HepG2 (cell line): ENCODE data around the gene CCDC6. TPM values are rescaled to one million over a fixed set of nuclear protein-coding genes. Genes with fewer than 3 reads are reported as not detected.

Experiments
- ATAC-seq: fragments of 200-7000 bp; cut with Tn5 transposase; 3 replicates; pipeline ENCODE4 v1.9.1; 2020; ENCODE audit warnings: mild to moderate bottlenecking, moderate library complexity
- BruUV-seq: library from RNA; stranded (reverse); fragments of 400-500 nt; replicated peaks from 2 replicates; lab custom pipeline; 2021; lab: Mats Ljungman, UMichigan
- CTCF ChIA-PET: fragments of 300-600 bp; formaldehyde crosslinking; extraction: SDS; loops from one replicate; lab custom pipeline; 2021; ENCODE audit warnings: low total read pairs, inconsistent platforms, low intra/inter-chr PET ratio; lab: Yijun Ruan, JAX
- POLR2A ChIA-PET: fragments of 350-600 bp; sonication (Branson Sonifier 250); formaldehyde crosslinking; loops from one replicate; lab custom pipeline; 2020; ENCODE audit warnings: antibody characterized with exemption, inconsistent platforms; lab: Yijun Ruan, JAX
- DNase-seq: peaks from one replicate; pipeline ENCODE4 v3.0.0-alpha.2; 2015; ENCODE audit warnings: low spot score
- FAIRE-seq: peaks from 3 replicates; lab custom pipeline; 2011; peaks lifted over from hg19 to GRCh38; lab: Jason Lieb, UNC
- H2AFZ ChIP-seq: one replicate; pipeline ENCODE4 v1.6.1; 2011; ENCODE audit warnings: low read length, inconsistent platforms
- H3K27ac ChIP-seq: fragments of 300-600 bp; 3 replicates; pipeline ENCODE4 v1.8.0; 2011; ENCODE audit warnings: mixed run types, mild to moderate bottlenecking, mixed read lengths, low read length, inconsistent platforms; ENCODE audit not compliant: insufficient read depth; ENCODE audit errors: extremely low read length
- H3K27me3 ChIP-seq, 2 experiments: fragments of 200-600 bp in 1 of 2; 2 replicates in 1 of 2; 3 replicates in 1 of 2; pipeline versions ENCODE4 v1.6.0 to v1.8.0; 2011; ENCODE audit warnings: low read length in 2 of 2, mild to moderate bottlenecking in 2 of 2, moderate library complexity in 2 of 2, inconsistent platforms in 1 of 2; ENCODE audit not compliant: insufficient read depth in 2 of 2, control insufficient read depth in 1 of 2
- H3K36me3 ChIP-seq, 2 experiments: fragments of 200-600 bp in 1 of 2; replicated peaks in 1 of 2; 2 replicates in 1 of 2; 3 replicates in 1 of 2; pipeline versions ENCODE4 v1.5.1 to v1.8.0; 2011; ENCODE audit warnings: low read length in 2 of 2, inconsistent platforms in 1 of 2; ENCODE audit not compliant: insufficient read depth in 2 of 2, control insufficient read depth in 1 of 2
- H3K4me1 ChIP-seq: 2 replicates; pipeline ENCODE4 v1.5.1; 2012; ENCODE audit warnings: low read length, inconsistent platforms; ENCODE audit not compliant: insufficient read depth
- H3K4me2 ChIP-seq: 2 replicates; pipeline ENCODE4 v1.6.0; 2011; ENCODE audit warnings: low read depth, low read length, inconsistent platforms
- H3K4me3 ChIP-seq, 3 experiments: fragments of 200-600 bp in 1 of 3; sonication (generic), shearing (Covaris generic) in 1 of 3; replicated peaks in 1 of 3; 2 replicates each; pipeline ENCODE4 v1.5.1; 2011 to 2016; ENCODE audit warnings: low read length in 3 of 3, inconsistent platforms in 2 of 3, low read depth in 2 of 3, mild to moderate bottlenecking in 2 of 3, control low read depth in 1 of 3, mixed read lengths in 1 of 3; ENCODE audit not compliant: insufficient read depth in 1 of 3
- H3K79me2 ChIP-seq: one replicate; pipeline ENCODE4 v1.6.1; 2011; ENCODE audit warnings: low read length, inconsistent platforms; ENCODE audit not compliant: insufficient read depth
- H3K9ac ChIP-seq: 2 replicates; pipeline ENCODE4 v1.6.0; 2011; ENCODE audit warnings: mild to moderate bottlenecking, low read depth, low read length, inconsistent platforms; ENCODE audit not compliant: insufficient read depth
- H3K9me3 ChIP-seq: 2 replicates; pipeline ENCODE4 v1.5.1; 2012; ENCODE audit warnings: mild to moderate bottlenecking, low read length
- H4K20me1 ChIP-seq: 2 replicates; pipeline ENCODE4 v1.6.0; 2011; ENCODE audit warnings: inconsistent platforms, mild to moderate bottlenecking, low read length, moderate library complexity; ENCODE audit not compliant: insufficient read depth
- JARID2 ChIP-seq: sonication (generic); formaldehyde crosslinking; IDR thresholded peaks from 2 replicates; pipeline ENCODE4 v1.8.1; 2023; ENCODE audit warnings: missing genetic modification reagents, inconsistent platforms; ENCODE audit not compliant: insufficient replicate concordance
- KDM3A ChIP-seq: IDR thresholded peaks from 2 replicates; pipeline ENCODE4 v1.6.1; 2018; ENCODE audit warnings: low read depth, missing compliant biosample characterization
- SP1 ChIP-seq, 2 experiments: fragments of 450-650 bp in 1 of 2; sonication (generic) in 1 of 2; formaldehyde crosslinking in 1 of 2; IDR thresholded peaks; 2 replicates each; pipeline versions ENCODE4 v1.4.0 to v1.6.1; 2016 to 2020; ENCODE audit warnings: missing genetic modification reagents in 1 of 2
- XBP1 ChIP-seq: sonication (generic); formaldehyde crosslinking; IDR thresholded peaks from 2 replicates; pipeline ENCODE4 v1.5.0; 2020; ENCODE audit warnings: missing genetic modification reagents
- ZNF383 ChIP-seq: sonication (generic); formaldehyde crosslinking; IDR thresholded peaks from 2 replicates; pipeline ENCODE4 v1.4.0; 2020; ENCODE audit warnings: missing genetic modification reagents, mild to moderate bottlenecking, borderline replicate concordance
- WGBS: methylation state at CpG from one replicate; pipeline ENCODE4 v1.1.6; 2017; ENCODE audit warnings: low lambda C conversion rate; 5-methylcytosine and 5-hydroxymethylcytosine counted together
- in situ Hi-C: cut with HindIII; loops from 2 replicates; pipeline ENCODE4 v1.10.0; 2017; ENCODE audit warnings: low pct_unique_long_range_greater_than_20kb; ENCODE audit not compliant: extremely low pct_ligation_motif_present
- intact Hi-C: fragments of 100-400 bp; cut with micrococcal nuclease; formaldehyde crosslinking; loops from one replicate; pipeline ENCODE4 v1.10.0; 2022; ENCODE audit not compliant: unreplicated experiment
- polyA plus RNA-seq, 8 experiments: library from polyadenylated mRNA; depleted of rRNA in 3 of 8; stranded (reverse) in 7 of 8; unstranded in 1 of 8; fragments of >200 nt; fragmentation: Illumina TruSeq in 4 of 8; extraction: Trizol in 4 of 8; gene quantifications; 2 replicates each; pipeline versions ENCODE4 v1.2.1 to v1.2.3, GENCODE V29; 2011 to 2016; ENCODE audit warnings: low read depth in 4 of 8, missing spikeins in 1 of 8, mixed read lengths in 1 of 8; ENCODE audit not compliant: insufficient read depth in 1 of 8
- total RNA-seq, 5 experiments: library from RNA; depleted of rRNA; stranded (reverse); fragments of >200 nt; fragmentation: Illumina TruSeq; extraction: Trizol; gene quantifications; 2 replicates each; pipeline ENCODE4 v1.2.3, GENCODE V29; 2016; ENCODE audit warnings: low read depth in 1 of 5
- TF ChIP-seq, protein P1 (sequence below), 2 experiments: sonication (generic) in 1 of 2; formaldehyde crosslinking in 1 of 2; IDR thresholded peaks; 2 replicates each; pipeline versions ENCODE4 v1.6.1 to v1.9.0; 2014 to 2022; ENCODE audit warnings: antibody characterized with exemption in 1 of 2, borderline replicate concordance in 1 of 2, inconsistent platforms in 1 of 2, low read depth in 1 of 2, missing genetic modification reagents in 1 of 2
- TF ChIP-seq, protein P2 (sequence below): sonication (generic); formaldehyde crosslinking; IDR thresholded peaks from 2 replicates; pipeline ENCODE4 v1.8.0; 2022; ENCODE audit warnings: mild to moderate bottlenecking, missing genetic modification reagents
- TF ChIP-seq, protein P3 (sequence below): sonication (generic); formaldehyde crosslinking; IDR thresholded peaks from 2 replicates; pipeline ENCODE4 v1.5.0; 2020; ENCODE audit warnings: mild to moderate bottlenecking, missing genetic modification reagents

Gene CCDC6
- total and polyA plus RNA-seq, 2 of the 13 experiments (the other 11 are each of a cell fraction or from before 2014, with no cell fraction given): 17.9 to 18.3 TPM

DNA sequence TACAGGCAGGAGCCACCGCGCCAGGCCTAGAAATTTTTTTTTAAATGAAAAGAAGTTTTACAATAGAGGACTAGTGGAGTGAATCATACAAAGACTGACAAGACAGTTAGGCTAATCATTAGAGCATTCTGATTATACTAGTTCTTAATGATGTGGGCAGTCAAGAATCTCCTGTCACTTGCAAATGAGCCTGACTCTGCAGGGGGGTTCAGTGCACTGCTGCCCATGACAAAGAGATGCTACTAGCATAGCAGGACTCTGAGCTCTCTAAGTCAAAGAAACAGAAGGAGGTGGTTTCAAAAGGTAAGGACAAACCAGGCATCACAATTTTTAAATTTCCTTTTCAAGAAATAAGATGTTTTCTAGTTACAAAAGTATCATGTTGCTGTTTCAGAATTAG lies 59.0 kb downstream of the CCDC6 start (continued):
- TF ChIP-seq, protein P1, sequence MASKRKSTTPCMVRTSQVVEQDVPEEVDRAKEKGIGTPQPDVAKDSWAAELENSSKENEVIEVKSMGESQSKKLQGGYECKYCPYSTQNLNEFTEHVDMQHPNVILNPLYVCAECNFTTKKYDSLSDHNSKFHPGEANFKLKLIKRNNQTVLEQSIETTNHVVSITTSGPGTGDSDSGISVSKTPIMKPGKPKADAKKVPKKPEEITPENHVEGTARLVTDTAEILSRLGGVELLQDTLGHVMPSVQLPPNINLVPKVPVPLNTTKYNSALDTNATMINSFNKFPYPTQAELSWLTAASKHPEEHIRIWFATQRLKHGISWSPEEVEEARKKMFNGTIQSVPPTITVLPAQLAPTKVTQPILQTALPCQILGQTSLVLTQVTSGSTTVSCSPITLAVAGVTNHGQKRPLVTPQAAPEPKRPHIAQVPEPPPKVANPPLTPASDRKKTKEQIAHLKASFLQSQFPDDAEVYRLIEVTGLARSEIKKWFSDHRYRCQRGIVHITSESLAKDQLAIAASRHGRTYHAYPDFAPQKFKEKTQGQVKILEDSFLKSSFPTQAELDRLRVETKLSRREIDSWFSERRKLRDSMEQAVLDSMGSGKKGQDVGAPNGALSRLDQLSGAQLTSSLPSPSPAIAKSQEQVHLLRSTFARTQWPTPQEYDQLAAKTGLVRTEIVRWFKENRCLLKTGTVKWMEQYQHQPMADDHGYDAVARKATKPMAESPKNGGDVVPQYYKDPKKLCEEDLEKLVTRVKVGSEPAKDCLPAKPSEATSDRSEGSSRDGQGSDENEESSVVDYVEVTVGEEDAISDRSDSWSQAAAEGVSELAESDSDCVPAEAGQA (IDR thresholded peaks at IDR 0.05; ENCODE audit: low read depth): no peak
- TF ChIP-seq, protein P1 (CRISPR knock-in tag; IDR thresholded peaks at IDR 0.05; ENCODE audit: borderline replicate concordance): no peak
- TF ChIP-seq XBP1 (CRISPR knock-in tag) (no peak), KDM3A (CRISPR knock-in tag) (no peak), JARID2 (no peak)
- TF ChIP-seq, protein P2, sequence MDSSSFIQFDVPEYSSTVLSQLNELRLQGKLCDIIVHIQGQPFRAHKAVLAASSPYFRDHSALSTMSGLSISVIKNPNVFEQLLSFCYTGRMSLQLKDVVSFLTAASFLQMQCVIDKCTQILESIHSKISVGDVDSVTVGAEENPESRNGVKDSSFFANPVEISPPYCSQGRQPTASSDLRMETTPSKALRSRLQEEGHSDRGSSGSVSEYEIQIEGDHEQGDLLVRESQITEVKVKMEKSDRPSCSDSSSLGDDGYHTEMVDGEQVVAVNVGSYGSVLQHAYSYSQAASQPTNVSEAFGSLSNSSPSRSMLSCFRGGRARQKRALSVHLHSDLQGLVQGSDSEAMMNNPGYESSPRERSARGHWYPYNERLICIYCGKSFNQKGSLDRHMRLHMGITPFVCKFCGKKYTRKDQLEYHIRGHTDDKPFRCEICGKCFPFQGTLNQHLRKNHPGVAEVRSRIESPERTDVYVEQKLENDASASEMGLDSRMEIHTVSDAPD (CRISPR knock-in tag): no peak

DNA sequence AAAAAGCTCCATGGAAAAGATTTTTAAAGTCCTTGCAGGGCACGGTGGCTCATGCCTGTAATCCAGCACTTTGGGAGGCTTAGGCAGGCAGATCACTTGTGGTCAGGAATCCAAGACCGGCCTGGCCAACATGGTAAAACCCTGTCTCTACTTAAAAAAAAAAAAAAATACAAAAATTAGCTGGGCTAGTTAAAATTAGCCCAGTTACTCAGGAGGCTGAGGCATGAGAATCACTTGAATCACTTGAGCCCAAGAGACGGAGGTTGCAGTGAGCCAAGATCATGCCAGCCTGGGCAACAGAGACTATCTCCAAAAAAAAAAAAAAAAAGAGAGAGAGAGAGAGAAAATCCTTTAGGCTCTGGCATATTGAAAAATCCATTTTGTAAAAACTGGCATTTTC lies 61.9 kb downstream of the CCDC6 start:
- H3K9me3 ChIP-seq: no peaks in the 10 kb centered on the region

More for the DNA sequence above, 61.9 kb downstream of the CCDC6 start:
- intact Hi-C loops: no loop called here
- BruUV-seq: no TSS peak
- DNase-seq (no peak), FAIRE-seq (no peak), ATAC-seq (no peak)
- Histone ChIP-seq H3K27me3 (no peaks in the 10 kb centered on the region), H3K9ac (no peak overlapping the region), H3K4me1 (no peaks in the 10 kb centered on the region), H3K36me3 (peaks cover 5 to 17% of the 10 kb centered on the region in 2 experiments; a peak in 4 of 5 replicates), H3K27ac (no peak overlapping the region), H2AFZ (no peak overlapping the region), H4K20me1 (no peaks in the 10 kb centered on the region), H3K4me2 (no peak overlapping the region), H3K79me2 (no peaks in the 10 kb centered on the region), H3K4me3 (no peak overlapping the region)
- CTCF ChIA-PET: no interaction called here
- TF ChIP-seq, protein P3, sequence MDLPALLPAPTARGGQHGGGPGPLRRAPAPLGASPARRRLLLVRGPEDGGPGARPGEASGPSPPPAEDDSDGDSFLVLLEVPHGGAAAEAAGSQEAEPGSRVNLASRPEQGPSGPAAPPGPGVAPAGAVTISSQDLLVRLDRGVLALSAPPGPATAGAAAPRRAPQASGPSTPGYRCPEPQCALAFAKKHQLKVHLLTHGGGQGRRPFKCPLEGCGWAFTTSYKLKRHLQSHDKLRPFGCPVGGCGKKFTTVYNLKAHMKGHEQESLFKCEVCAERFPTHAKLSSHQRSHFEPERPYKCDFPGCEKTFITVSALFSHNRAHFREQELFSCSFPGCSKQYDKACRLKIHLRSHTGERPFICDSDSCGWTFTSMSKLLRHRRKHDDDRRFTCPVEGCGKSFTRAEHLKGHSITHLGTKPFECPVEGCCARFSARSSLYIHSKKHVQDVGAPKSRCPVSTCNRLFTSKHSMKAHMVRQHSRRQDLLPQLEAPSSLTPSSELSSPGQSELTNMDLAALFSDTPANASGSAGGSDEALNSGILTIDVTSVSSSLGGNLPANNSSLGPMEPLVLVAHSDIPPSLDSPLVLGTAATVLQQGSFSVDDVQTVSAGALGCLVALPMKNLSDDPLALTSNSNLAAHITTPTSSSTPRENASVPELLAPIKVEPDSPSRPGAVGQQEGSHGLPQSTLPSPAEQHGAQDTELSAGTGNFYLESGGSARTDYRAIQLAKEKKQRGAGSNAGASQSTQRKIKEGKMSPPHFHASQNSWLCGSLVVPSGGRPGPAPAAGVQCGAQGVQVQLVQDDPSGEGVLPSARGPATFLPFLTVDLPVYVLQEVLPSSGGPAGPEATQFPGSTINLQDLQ (CRISPR knock-in tag): no peak
- TF ChIP-seq SP1 (IDR thresholded peaks at IDR 0.05) (no peak), SP1 (CRISPR knock-in tag; IDR thresholded peaks at IDR 0.05) (no peak), ZNF383 (CRISPR knock-in tag) (no peak)
- POLR2A ChIA-PET: no interaction called here
- in situ Hi-C loops: no loop called here
- 96% methylated on average over 3 of the region's 3 CpGs for WGBS
